ENCODE data around the gene IL32. TPM values are rescaled to one million over a fixed set of nuclear protein-coding genes. Genes with fewer than 3 reads are reported as not detected.

Gene IL32
- polyA plus RNA-seq, 2 of the 4 experiments (the other 2 are of a cell fraction), result 8.9 to 20.2 TPM

DNA sequence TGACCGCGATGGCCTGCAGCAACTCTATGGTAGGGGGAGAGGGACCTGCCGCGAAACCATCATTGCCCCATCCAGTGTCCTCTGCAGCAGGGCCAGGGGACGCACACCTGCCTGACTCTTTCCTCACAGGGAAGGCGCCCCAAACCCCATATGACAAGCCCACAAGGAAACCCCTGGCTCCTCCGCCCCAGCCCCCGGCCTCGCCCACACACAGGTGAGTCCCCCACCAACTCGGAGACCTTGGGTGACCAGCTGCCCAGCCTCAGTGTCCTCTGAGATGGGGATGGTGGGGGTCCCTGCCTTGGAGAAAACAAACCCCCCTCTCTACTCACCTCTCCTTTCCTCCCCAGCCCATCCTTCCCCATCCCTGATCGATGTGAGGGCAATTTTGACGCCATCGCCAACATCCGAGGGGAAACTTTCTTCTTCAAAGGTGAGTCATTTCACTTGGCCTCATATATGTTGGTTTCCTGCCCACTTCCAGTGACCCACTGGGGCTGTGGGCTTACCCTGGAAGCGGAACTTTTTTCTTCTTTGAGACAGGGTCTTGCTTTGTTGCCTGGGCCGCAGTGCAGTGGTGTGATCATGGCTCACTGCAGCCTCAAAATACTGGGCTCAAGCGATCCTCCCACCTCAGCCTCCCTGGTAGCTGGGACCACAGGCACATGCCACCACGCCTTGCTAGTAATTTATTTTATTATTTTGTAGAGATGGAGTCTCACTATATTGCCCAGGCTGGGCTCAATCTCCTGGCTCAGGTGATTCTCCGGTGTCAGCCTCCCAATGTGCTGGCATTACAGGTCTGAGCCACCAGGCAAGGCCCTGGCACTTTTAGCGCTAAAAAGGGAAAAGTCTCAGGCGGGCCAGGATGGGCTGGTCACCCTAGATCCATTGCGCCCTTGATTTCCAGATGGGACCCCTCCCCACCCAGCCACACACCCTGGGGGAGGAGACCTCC is 8.0 kb upstream of the IL32 start:
- ATAC-seq, result no peak
- no peak for DNase-seq (ENCODE audit: low read depth in 1 of 2, low spot score in 1 of 2)
- H3K9me3 ChIP-seq, result no peaks in the 10 kb centered on the region
- 94% methylated on average over 22 of the region's 22 CpGs for WGBS (ENCODE audit: missing lambda C conversion rate)
- ChIA-PET POLR2A (interaction anchor here (1.6 kb wide), 1 partner anchor 21 kb away, joined by 3 read pairs; no protein-coding TSS in a partner anchor), CTCF (interaction anchor here (0.6 to 12.4 kb wide), 21 partner anchors 8 to 762 kb away, joined by 3 to 186 read pairs (median 15); partner anchors contain the start of genes MMP25, ZNF205, ZNF213 and ZSCAN10)
- no peak overlapping the region for H3K4me3 ChIP-seq
- TF ChIP-seq NPAS2 (CRISPR knock-in tag; IDR thresholded peaks at IDR 0.05; ENCODE audit: borderline replicate concordance) (no peak), MAFK (IDR thresholded peaks at IDR 0.05; ENCODE audit: partially characterized antibody) (no peak), CHD2 (IDR thresholded peaks at IDR 0.05; ENCODE audit: low read length, partially characterized antibody) (no peak), ZSCAN20 (CRISPR knock-in tag; IDR thresholded peaks at IDR 0.05) (no peak), JUNB (IDR thresholded peaks at IDR 0.05) (no peak), POLR2A (IDR thresholded peaks at IDR 0.05; ENCODE audit: low read length) (no peak), SMC3 (IDR thresholded peaks at IDR 0.05) (no peak), MYC (IDR thresholded peaks at IDR 0.05; ENCODE audit: borderline replicate concordance, low read length) (no peak), CBX2 (IDR thresholded peaks at IDR 0.05; ENCODE audit: borderline replicate concordance, low read depth) (no peak), CHD4 (IDR thresholded peaks at IDR 0.05; ENCODE audit: borderline replicate concordance) (no peak), EP300 (IDR thresholded peaks at IDR 0.05) (no peak)
- TF ChIP-seq, protein P1, sequence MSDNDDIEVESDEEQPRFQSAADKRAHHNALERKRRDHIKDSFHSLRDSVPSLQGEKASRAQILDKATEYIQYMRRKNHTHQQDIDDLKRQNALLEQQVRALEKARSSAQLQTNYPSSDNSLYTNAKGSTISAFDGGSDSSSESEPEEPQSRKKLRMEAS (IDR thresholded peaks at IDR 0.05), result no peak
- H3K4me2 ChIP-seq, result peak overlapping the region; percentile 92
- H3K4me1 ChIP-seq, result peaks cover 10% of the 10 kb centered on the region
- no peak overlapping the region; a peak in 1 of 6 replicates for H3K27ac ChIP-seq
- no peak for FAIRE-seq

DNA sequence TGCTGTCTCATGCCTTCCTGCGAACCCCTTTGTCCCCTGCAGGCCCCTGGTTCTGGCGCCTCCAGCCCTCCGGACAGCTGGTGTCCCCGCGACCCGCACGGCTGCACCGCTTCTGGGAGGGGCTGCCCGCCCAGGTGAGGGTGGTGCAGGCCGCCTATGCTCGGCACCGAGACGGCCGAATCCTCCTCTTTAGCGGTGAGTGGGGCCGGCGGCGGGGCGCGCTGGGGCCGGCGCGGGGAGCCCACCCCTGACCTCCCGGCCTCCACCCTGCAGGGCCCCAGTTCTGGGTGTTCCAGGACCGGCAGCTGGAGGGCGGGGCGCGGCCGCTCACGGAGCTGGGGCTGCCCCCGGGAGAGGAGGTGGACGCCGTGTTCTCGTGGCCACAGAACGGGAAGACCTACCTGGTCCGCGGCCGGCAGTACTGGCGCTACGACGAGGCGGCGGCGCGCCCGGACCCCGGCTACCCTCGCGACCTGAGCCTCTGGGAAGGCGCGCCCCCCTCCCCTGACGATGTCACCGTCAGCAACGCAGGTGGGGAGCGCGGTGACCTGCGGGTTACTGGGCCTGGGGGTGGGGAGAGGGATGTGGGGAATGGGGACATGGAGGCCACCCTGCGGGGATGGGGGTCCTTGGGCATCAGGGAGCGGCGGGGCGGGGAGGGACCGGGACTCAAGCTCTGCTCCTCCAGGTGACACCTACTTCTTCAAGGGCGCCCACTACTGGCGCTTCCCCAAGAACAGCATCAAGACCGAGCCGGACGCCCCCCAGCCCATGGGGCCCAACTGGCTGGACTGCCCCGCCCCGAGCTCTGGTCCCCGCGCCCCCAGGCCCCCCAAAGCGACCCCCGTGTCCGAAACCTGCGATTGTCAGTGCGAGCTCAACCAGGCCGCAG is 7.1 kb upstream of the IL32 start:
- Histone ChIP-seq H3K27ac (peak overlapping the region; percentile 94 to 99), H3K4me3 (peak overlapping the region; percentile 76), H3K9me3 (no peaks in the 10 kb centered on the region), H3K4me1 (peaks cover 10% of the 10 kb centered on the region), H3K4me2 (peak overlapping the region; percentile 92)
- CTCF ChIA-PET, result interaction anchor here (0.6 to 12.4 kb wide), 31 partner anchors 9 to 763 kb away, joined by 3 to 186 read pairs (median 6); partner anchors contain the start of genes MMP25, ZNF205, ZNF213 and ZSCAN10
- FAIRE-seq, result no peak
- ATAC-seq, result peak; percentile 62 to 67
- no peak for TF ChIP-seq POLR2A (IDR thresholded peaks at IDR 0.05; ENCODE audit: low read length)
- TF ChIP-seq NR3C1 (IDR thresholded peaks at IDR 0.05), result no peak
- TF ChIP-seq TFCP2L1 (CRISPR knock-in tag; IDR thresholded peaks at IDR 0.05), result no peak
- no peak for TF ChIP-seq MAZ (IDR thresholded peaks at IDR 0.05; ENCODE audit: borderline replicate concordance, low read depth, low read length)
- TF ChIP-seq TP53 (CRISPR knock-in tag; IDR thresholded peaks at IDR 0.05), result no peak
- no peak for TF ChIP-seq NFE2L2 (conservative IDR thresholded peaks at IDR 0.05; ENCODE audit: low read length)
- TF ChIP-seq, protein P1 (IDR thresholded peaks at IDR 0.05), result no peak
- TF ChIP-seq, protein P2, sequence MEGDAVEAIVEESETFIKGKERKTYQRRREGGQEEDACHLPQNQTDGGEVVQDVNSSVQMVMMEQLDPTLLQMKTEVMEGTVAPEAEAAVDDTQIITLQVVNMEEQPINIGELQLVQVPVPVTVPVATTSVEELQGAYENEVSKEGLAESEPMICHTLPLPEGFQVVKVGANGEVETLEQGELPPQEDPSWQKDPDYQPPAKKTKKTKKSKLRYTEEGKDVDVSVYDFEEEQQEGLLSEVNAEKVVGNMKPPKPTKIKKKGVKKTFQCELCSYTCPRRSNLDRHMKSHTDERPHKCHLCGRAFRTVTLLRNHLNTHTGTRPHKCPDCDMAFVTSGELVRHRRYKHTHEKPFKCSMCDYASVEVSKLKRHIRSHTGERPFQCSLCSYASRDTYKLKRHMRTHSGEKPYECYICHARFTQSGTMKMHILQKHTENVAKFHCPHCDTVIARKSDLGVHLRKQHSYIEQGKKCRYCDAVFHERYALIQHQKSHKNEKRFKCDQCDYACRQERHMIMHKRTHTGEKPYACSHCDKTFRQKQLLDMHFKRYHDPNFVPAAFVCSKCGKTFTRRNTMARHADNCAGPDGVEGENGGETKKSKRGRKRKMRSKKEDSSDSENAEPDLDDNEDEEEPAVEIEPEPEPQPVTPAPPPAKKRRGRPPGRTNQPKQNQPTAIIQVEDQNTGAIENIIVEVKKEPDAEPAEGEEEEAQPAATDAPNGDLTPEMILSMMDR (IDR thresholded peaks at IDR 0.05), result no peak
- TF ChIP-seq JUNB (IDR thresholded peaks at IDR 0.05), result no peak
- no peak for TF ChIP-seq ATOH8 (CRISPR knock-in tag; IDR thresholded peaks at IDR 0.05; ENCODE audit: low read depth)
- no peak for TF ChIP-seq HOXB13 (CRISPR knock-in tag; IDR thresholded peaks at IDR 0.05; ENCODE audit: low read depth)
- TF ChIP-seq GATA3 (IDR thresholded peaks at IDR 0.05; ENCODE audit: borderline replicate concordance), result no peak
- no peak for TF ChIP-seq ESRRA (IDR thresholded peaks at IDR 0.05; ENCODE audit: borderline replicate concordance, low read length)
- TF ChIP-seq HES2 (IDR thresholded peaks at IDR 0.05), result no peak
- no peak for TF ChIP-seq EHMT2 (IDR thresholded peaks at IDR 0.05; ENCODE audit: low read depth)
- no peak for TF ChIP-seq RFX5 (IDR thresholded peaks at IDR 0.05)
- no peak for TF ChIP-seq E2F6 (IDR thresholded peaks at IDR 0.05; ENCODE audit: borderline replicate concordance, low read depth)
- TF ChIP-seq EHF (CRISPR knock-in tag; IDR thresholded peaks at IDR 0.05), result no peak
- TF ChIP-seq ELK1 (IDR thresholded peaks at IDR 0.05; ENCODE audit: low read depth, low read length), result no peak
- TF ChIP-seq ZSCAN20 (CRISPR knock-in tag; IDR thresholded peaks at IDR 0.05), result no peak
- POLR2A ChIA-PET, result interaction anchor here (0.6 to 2.3 kb wide), 8 partner anchors 8 to 76 kb away, joined by 3 to 15 read pairs (median 4); partner anchors contain the start of genes TNFRSF12A and ZNF213
- peak in 1 of 2 experiments; percentile 64 for DNase-seq (ENCODE audit: low read depth in 1 of 2, low spot score in 1 of 2)
- 63% methylated on average over 16 of the region's 77 CpGs for WGBS (ENCODE audit: missing lambda C conversion rate)

All from A549 (cell line).